ENCODE results near the gene CTRL. TPM values are rescaled to one million over a fixed set of nuclear protein-coding genes. Genes with fewer than 3 reads are reported as not detected.

The CTRL gene
- total and polyA plus RNA-seq, 2 donors (not counting 3 experiments of a cell fraction or from before 2014, with no cell fraction given): 1.0 to 1.1 TPM

DNA sequence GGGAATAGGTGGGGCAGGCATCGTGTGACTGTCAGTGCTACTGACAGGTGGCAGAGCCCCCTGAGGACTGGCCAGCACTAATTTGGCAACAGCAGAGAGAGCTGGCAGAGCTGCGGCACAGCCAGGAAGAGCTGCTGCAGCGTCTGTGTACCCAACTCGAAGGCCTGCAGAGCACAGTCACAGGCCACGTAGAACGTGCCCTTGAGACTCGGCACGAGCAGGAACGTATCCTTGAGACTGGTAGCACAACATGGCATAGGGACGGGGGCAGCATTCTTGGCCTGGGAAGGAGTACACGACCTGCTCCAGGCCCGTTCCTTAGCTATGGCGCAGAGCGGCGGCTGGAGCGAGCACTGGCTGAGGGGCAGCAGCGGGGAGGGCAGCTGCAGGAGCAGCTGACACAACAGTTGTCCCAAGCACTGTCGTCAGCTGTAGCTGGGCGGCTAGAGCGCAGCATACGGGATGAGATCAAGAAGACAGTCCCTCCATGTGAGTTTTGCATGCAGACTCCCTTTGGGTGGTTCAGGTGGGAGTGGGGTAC lies 50.0 kb downstream of the CTRL start:
- no peaks in the 10 kb centered on the region for H3K9me1 ChIP-seq (replicated peaks; ENCODE audit: control insufficient read depth, extremely low read depth, insufficient read depth, low read length)
- dilution Hi-C loops (cut with MboI; ENCODE audit: extremely low pct_ligation_motif_present, low sequenced_read_pairs): no loop called here

DNA sequence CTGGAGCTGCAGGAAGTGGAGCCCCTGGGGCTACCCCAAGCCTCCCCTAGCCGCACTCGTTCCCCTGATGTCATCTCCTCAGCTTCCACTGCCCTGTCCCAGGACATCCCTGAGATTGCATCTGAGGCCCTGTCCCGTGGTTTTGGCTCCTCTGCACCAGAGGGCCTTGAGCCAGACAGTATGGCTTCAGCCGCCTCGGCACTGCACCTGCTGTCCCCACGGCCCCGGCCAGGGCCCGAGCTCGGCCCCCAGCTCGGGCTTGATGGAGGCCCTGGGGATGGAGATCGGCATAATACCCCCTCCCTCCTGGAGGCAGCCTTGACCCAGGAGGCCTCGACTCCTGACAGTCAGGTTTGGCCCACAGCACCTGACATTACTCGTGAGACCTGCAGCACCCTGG lies 51.1 kb downstream of the CTRL start:
- peaks cover 19 to 89% of the 10 kb centered on the region in 2 experiments for H3K36me3 ChIP-seq (ENCODE audit: control insufficient read depth in 2 of 2, extremely low read depth in 1 of 2, insufficient read depth in 2 of 2, low read length in 2 of 2)

More for the DNA sequence above, 50.0 kb downstream of the CTRL start:
- ChIA-PET CTCF (interaction anchor here (0.7 to 5.4 kb wide), 10 partner anchors 11 to 360 kb away, joined by 3 to 106 read pairs (median 12); partner anchors contain the start of genes CTRL, PSKH1 and PSMB10), POLR2A (no interaction called here)
- Histone ChIP-seq H3K36me3 (ENCODE audit: control insufficient read depth in 2 of 2, extremely low read depth in 1 of 2, insufficient read depth in 2 of 2, low read length in 2 of 2) (peaks cover 19 to 87% of the 10 kb centered on the region in 2 experiments), H3K4me3 (replicated peaks in 1 of 3; ENCODE audit: insufficient read depth in 1 of 3, low read depth in 1 of 3, low read length in 3 of 3) (no peak overlapping the region), H2AFZ (ENCODE audit: low read depth, low read length) (no peak overlapping the region), H3K4me1 (ENCODE audit: control insufficient read depth, extremely low read depth, insufficient read depth, low read length) (no peaks in the 10 kb centered on the region), H3K9ac (replicated peaks; ENCODE audit: extremely low read depth, insufficient read depth, low read length) (no peak overlapping the region), H3K27me3 (ENCODE audit: control insufficient read depth in 2 of 2, insufficient read depth in 2 of 2, low read length in 2 of 2) (no peaks in the 10 kb centered on the region), H3K9me3 (replicated peaks; ENCODE audit: control insufficient read depth, insufficient read depth, low read length) (no peaks in the 10 kb centered on the region), H4K20me1 (replicated peaks; ENCODE audit: control insufficient read depth, extremely low read depth, insufficient read depth, low read length) (no peaks in the 10 kb centered on the region), H3K4me2 (ENCODE audit: insufficient read depth, low read length) (no peak overlapping the region), H3K79me2 (ENCODE audit: control insufficient read depth, insufficient read depth, low read length) (no peaks in the 10 kb centered on the region), H3K27ac (ENCODE audit: insufficient read depth, low read depth, low read length) (no peak overlapping the region)
- DNase-seq (ENCODE audit: low read depth, low spot score): no peak
- no TSS peak for BruUV-seq (replicated peaks)
- intact Hi-C loops (cut with micrococcal nuclease): loop anchor here (5.0 kb wide), 1 partner anchor 181 kb away; no protein-coding TSS in a partner anchor
- FAIRE-seq: no peak
- TF ChIP-seq, protein P1, sequence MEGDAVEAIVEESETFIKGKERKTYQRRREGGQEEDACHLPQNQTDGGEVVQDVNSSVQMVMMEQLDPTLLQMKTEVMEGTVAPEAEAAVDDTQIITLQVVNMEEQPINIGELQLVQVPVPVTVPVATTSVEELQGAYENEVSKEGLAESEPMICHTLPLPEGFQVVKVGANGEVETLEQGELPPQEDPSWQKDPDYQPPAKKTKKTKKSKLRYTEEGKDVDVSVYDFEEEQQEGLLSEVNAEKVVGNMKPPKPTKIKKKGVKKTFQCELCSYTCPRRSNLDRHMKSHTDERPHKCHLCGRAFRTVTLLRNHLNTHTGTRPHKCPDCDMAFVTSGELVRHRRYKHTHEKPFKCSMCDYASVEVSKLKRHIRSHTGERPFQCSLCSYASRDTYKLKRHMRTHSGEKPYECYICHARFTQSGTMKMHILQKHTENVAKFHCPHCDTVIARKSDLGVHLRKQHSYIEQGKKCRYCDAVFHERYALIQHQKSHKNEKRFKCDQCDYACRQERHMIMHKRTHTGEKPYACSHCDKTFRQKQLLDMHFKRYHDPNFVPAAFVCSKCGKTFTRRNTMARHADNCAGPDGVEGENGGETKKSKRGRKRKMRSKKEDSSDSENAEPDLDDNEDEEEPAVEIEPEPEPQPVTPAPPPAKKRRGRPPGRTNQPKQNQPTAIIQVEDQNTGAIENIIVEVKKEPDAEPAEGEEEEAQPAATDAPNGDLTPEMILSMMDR (IDR thresholded peaks at IDR 0.05; ENCODE audit: extremely low read depth in 1 of 2, insufficient read depth in 1 of 2, low read depth in 1 of 2, low read length in 2 of 2): no peak

More for the DNA sequence above, 51.1 kb downstream of the CTRL start:
- FAIRE-seq (no peak), DNase-seq (ENCODE audit: low read depth, low spot score) (no peak)
- intact Hi-C loops (cut with micrococcal nuclease): loop anchor here (5.0 kb wide), 1 partner anchor 182 kb away; no protein-coding TSS in a partner anchor
- H3K4me2 ChIP-seq (ENCODE audit: insufficient read depth, low read length): no peak overlapping the region
- dilution Hi-C loops (cut with MboI; ENCODE audit: extremely low pct_ligation_motif_present, low sequenced_read_pairs): no loop called here
- no TSS peak for BruUV-seq (replicated peaks)
- H3K27me3 ChIP-seq (ENCODE audit: control insufficient read depth in 2 of 2, insufficient read depth in 2 of 2, low read length in 2 of 2): no peaks in the 10 kb centered on the region
- no peak overlapping the region for H3K27ac ChIP-seq (ENCODE audit: insufficient read depth, low read depth, low read length)
- peaks cover 9% of the 10 kb centered on the region for H3K79me2 ChIP-seq (ENCODE audit: control insufficient read depth, insufficient read depth, low read length)
- ChIA-PET CTCF (interaction anchor here (1.3 kb wide), 1 partner anchor 48 kb away, joined by 4 read pairs; no protein-coding TSS in a partner anchor), POLR2A (no interaction called here)
- no peaks in the 10 kb centered on the region for H3K9me3 ChIP-seq (replicated peaks; ENCODE audit: control insufficient read depth, insufficient read depth, low read length)
- no peak overlapping the region for H3K9ac ChIP-seq (replicated peaks; ENCODE audit: extremely low read depth, insufficient read depth, low read length)
- TF ChIP-seq EZH2 (IDR thresholded peaks at IDR 0.05; ENCODE audit: borderline replicate concordance, low read depth, low read length, severe bottlenecking): no peak
- TF ChIP-seq JUN (IDR thresholded peaks at IDR 0.05; ENCODE audit: borderline replicate concordance, insufficient read depth, insufficient read length, low read depth): no peak
- TF ChIP-seq, protein P2, sequence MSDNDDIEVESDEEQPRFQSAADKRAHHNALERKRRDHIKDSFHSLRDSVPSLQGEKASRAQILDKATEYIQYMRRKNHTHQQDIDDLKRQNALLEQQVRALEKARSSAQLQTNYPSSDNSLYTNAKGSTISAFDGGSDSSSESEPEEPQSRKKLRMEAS (IDR thresholded peaks at IDR 0.05; ENCODE audit: insufficient read depth, insufficient read length): no peak
- TF ChIP-seq POLR2AphosphoS5 (IDR thresholded peaks at IDR 0.05; ENCODE audit: insufficient read depth, low read depth, low read length): no peak
- no peak for TF ChIP-seq FOS (IDR thresholded peaks at IDR 0.05; ENCODE audit: borderline replicate concordance, insufficient read depth, low read length)
- no peak for TF ChIP-seq POLR2A (IDR thresholded peaks at IDR 0.05; ENCODE audit: low read depth, low read length)
- no peak overlapping the region for H3K4me3 ChIP-seq (replicated peaks in 1 of 3; ENCODE audit: insufficient read depth in 1 of 3, low read depth in 1 of 3, low read length in 3 of 3)
- H3K9me1 ChIP-seq (replicated peaks; ENCODE audit: control insufficient read depth, extremely low read depth, insufficient read depth, low read length): no peaks in the 10 kb centered on the region
- no peaks in the 10 kb centered on the region for H3K4me1 ChIP-seq (ENCODE audit: control insufficient read depth, extremely low read depth, insufficient read depth, low read length)
- no peaks in the 10 kb centered on the region for H4K20me1 ChIP-seq (replicated peaks; ENCODE audit: control insufficient read depth, extremely low read depth, insufficient read depth, low read length)
- no peak overlapping the region for H2AFZ ChIP-seq (ENCODE audit: low read depth, low read length)

Data from endothelial cell of umbilical vein (primary cell).